ENCODE data around the gene RASIP1. TPM values are rescaled to one million over a fixed set of nuclear protein-coding genes. Genes with fewer than 3 reads are reported as not detected.
"Not testable (repeated sequence)": the region's sequence is repeated elsewhere in the genome, so short reads cannot be mapped to it uniquely, and the experiment has no call there.

The RASIP1 gene, protein sequence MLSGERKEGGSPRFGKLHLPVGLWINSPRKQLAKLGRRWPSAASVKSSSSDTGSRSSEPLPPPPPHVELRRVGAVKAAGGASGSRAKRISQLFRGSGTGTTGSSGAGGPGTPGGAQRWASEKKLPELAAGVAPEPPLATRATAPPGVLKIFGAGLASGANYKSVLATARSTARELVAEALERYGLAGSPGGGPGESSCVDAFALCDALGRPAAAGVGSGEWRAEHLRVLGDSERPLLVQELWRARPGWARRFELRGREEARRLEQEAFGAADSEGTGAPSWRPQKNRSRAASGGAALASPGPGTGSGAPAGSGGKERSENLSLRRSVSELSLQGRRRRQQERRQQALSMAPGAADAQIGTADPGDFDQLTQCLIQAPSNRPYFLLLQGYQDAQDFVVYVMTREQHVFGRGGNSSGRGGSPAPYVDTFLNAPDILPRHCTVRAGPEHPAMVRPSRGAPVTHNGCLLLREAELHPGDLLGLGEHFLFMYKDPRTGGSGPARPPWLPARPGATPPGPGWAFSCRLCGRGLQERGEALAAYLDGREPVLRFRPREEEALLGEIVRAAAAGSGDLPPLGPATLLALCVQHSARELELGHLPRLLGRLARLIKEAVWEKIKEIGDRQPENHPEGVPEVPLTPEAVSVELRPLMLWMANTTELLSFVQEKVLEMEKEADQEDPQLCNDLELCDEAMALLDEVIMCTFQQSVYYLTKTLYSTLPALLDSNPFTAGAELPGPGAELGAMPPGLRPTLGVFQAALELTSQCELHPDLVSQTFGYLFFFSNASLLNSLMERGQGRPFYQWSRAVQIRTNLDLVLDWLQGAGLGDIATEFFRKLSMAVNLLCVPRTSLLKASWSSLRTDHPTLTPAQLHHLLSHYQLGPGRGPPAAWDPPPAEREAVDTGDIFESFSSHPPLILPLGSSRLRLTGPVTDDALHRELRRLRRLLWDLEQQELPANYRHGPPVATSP
- under 1 TPM; 0.19 to 0.67 TPM for total RNA-seq

GRCh38 chr19:48740164-48740972 is at the start of gene RASIP1:
RASIP1 (minus strand) TSS chr19:48740610; CDS start chr19:48740282, 328 bp downstream.
- Mint-ChIP-seq H3K27me3 (no peaks in the 10 kb centered on the region), H3K4me1 (peaks cover 4% of the 10 kb centered on the region), H3K27ac (no peak within 1 kb of the TSS), H3K9me3 (no peaks in the 10 kb centered on the region), H3K4me3 (peak within 1 kb of the TSS; percentile 13), H3K36me3 (ENCODE audit: low read depth) (no peaks in the 10 kb centered on the region)
- ATAC-seq (replicated peaks) = no peak

DNA sequence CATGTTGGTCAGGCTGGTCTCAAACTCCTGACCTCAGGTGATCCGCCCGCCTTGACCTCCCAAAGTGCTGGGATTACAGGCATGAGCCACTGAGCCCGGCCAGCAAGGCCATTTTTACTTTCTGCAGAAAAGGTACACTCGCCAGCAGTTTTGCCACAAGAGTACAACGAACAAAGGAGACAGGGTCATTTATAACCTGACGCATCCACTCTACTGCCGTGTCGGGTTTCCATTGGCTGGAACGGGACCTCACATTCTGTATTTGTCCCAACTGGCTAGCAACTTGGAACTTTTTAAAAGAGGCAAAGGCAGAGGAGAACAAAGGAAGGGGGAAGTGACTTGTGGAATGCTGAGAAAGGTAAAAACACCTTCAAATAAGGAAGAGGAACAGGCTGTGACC is 46.9 kb upstream of the RASIP1 start:
- not testable (repeated sequence) for H3K4me1 Mint-ChIP-seq; ATAC-seq (replicated peaks); H3K36me3 Mint-ChIP-seq (ENCODE audit: low read depth); H3K9me3 Mint-ChIP-seq; H3K4me3 Mint-ChIP-seq; H3K27me3 Mint-ChIP-seq; H3K27ac Mint-ChIP-seq

DNA sequence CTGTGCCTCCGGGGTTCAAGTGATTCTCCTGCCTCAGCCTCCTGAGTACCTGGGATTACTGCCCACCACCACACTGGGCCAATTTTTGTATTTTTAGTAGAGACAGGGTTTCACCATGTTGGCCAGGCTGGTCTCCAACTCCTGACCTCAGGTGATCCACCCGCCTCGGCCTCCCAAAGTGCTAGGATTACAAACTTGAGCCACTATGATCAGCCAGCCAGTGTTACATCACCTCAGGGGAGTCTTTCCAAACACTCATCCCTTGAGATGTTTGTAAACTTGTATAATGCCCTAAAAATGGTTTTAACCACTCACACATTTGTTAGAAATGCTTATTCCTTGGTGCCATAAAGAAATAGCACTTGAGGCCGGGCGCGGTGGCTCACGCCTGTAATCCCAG is 46.0 kb upstream of the RASIP1 start:
- not testable (repeated sequence) for ATAC-seq (replicated peaks); H3K36me3 Mint-ChIP-seq (ENCODE audit: low read depth); H3K4me1 Mint-ChIP-seq; H3K4me3 Mint-ChIP-seq; H3K27me3 Mint-ChIP-seq; H3K27ac Mint-ChIP-seq; H3K9me3 Mint-ChIP-seq

DNA sequence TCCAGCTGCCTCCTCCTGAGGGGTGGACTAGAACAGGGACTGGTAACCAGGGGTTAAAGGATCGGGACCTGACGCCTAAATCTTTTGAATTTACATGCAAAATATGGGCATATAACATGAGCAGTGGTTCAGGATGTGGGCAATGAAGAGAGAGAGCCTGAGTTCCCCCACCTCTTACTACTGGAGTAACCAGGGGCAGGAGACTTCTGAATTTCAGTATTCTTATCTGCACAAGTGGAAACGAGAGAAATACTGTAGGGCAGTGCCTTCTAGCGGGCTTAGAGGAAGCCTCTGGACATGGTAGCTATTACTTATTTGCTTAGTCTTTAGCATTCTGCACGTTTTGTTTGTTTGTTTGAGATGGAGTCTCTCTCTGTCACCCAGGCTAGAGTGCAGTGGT is 44.1 kb upstream of the RASIP1 start:
- no peak for ATAC-seq (replicated peaks)
- Mint-ChIP-seq H3K9me3 (no peaks in the 10 kb centered on the region), H3K4me3 (no peak overlapping the region), H3K27ac (no peak overlapping the region), H3K4me1 (no peaks in the 10 kb centered on the region), H3K36me3 (ENCODE audit: low read depth) (no peaks in the 10 kb centered on the region), H3K27me3 (peaks cover 6% of the 10 kb centered on the region)

DNA sequence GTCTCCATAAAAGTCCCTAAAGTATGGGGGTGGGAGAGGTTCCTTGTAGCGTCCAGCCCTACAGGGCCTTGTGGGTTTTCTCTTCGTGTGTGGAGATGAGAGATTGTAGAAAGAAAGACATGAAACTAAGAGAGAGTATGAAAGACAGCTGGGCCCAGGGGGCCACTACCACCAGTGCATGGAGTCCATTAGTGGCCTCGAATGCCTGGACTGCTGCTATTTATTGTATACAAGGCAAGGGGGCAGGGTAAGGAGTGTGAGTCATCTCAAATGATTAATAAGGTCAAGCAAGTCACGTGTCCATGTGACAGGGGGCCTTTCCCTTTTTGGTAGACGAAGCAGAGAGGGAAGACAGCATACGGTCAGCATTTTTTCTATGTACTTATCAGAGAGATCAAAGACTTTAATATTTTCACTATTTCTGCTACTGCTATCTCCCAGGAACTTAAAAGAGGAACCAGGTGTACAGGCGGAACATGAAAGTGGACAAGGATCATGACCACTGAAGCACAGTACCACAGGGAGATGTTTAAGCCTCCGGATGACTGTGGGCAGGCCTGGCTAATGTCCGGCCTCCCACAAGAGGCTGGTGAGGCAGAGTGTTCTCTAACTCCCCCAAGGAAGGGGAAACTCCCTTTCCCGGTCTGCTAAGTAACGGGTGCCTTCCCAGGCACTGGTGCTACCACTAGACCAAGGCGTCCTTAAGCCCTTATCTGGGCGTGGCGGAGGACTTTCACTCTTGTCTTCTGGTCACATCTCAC is 40.4 kb upstream of the RASIP1 start:
- no peak for ATAC-seq (replicated peaks)
- Mint-ChIP-seq H3K4me3 (no peak overlapping the region), H3K9me3 (no peaks in the 10 kb centered on the region), H3K36me3 (ENCODE audit: low read depth) (no peaks in the 10 kb centered on the region), H3K27ac (no peak overlapping the region), H3K4me1 (no peaks in the 10 kb centered on the region), H3K27me3 (peaks cover 6% of the 10 kb centered on the region)

GRCh38 chr19:48779636-48780035 is 39.2 kb upstream of the RASIP1 start:
- Mint-ChIP-seq H3K27ac (no peak overlapping the region), H3K36me3 (ENCODE audit: low read depth) (no peaks in the 10 kb centered on the region), H3K4me3 (no peak overlapping the region), H3K27me3 (peaks cover 3% of the 10 kb centered on the region), H3K4me1 (no peaks in the 10 kb centered on the region), H3K9me3 (no peaks in the 10 kb centered on the region)
- ATAC-seq (replicated peaks) = no peak

GRCh38 chr19:48777720-48778119 is 37.3 kb upstream of the RASIP1 start:
- ATAC-seq (replicated peaks) = no peak
- Mint-ChIP-seq H3K9me3 (no peaks in the 10 kb centered on the region), H3K4me3 (no peak overlapping the region), H3K27ac (no peak overlapping the region), H3K27me3 (peaks cover 3% of the 10 kb centered on the region), H3K4me1 (no peaks in the 10 kb centered on the region), H3K36me3 (ENCODE audit: low read depth) (no peaks in the 10 kb centered on the region)

- Mint-ChIP-seq H3K27me3 (peaks cover 3% of the 10 kb centered on the region), H3K27ac (no peak overlapping the region)
Observed at GRCh38 chr19:48777139-48777538, 36.7 kb upstream of the RASIP1 start.

GRCh38 chr19:48772503-48772953 is 32.1 kb upstream of the RASIP1 start:
- Mint-ChIP-seq H3K9me3 (no peaks in the 10 kb centered on the region), H3K4me1 (no peaks in the 10 kb centered on the region), H3K4me3 (no peak overlapping the region), H3K27me3 (peaks cover 10% of the 10 kb centered on the region), H3K36me3 (ENCODE audit: low read depth) (no peaks in the 10 kb centered on the region), H3K27ac (no peak overlapping the region)
- no peak for ATAC-seq (replicated peaks)

More at GRCh38 chr19:48777139-48777538, 36.7 kb upstream of the RASIP1 start:
- no peak for ATAC-seq (replicated peaks)
- Mint-ChIP-seq H3K9me3 (no peaks in the 10 kb centered on the region), H3K36me3 (ENCODE audit: low read depth) (no peaks in the 10 kb centered on the region), H3K4me1 (no peaks in the 10 kb centered on the region), H3K4me3 (no peak overlapping the region)

DNA sequence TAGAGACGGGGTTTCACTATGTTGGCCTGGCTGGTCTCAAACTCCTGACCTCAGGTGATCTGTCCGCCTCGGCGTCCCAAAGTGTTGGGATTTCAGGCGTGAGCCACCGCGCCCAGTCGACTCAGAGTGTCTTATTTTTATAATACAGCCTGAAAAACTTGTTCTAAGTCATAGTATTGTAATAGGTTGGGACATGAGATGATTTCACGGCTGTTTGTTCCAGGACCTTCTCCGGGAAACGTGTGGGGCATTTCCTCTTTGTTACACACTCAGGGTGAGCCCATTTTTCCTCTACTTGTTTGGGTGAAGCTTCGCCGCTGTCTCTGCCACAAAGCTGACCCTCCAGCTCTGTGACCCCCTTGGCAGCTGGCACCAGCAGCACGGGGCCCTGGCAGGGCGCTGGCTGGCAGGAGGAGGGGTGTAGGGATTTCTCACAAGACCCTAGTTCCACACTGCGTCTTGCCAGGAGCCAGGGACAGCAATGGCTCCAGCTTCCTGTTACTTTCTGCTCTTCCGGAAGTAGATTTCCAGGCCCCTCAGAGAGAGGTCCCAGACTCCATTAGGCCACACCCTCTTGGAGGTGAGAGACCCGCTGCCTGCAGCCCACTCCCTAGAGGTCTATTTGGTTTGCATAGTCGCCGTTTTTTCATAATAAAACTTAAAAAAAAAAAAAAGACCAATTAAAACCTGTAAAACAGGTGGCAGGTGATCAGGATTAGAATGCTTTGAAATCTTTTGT is 30.5 kb upstream of the RASIP1 start:
- H3K36me3 Mint-ChIP-seq (ENCODE audit: low read depth) = no peaks in the 10 kb centered on the region
- H3K27ac Mint-ChIP-seq = no peak overlapping the region
- H3K4me3 Mint-ChIP-seq = no peak overlapping the region
- H3K9me3 Mint-ChIP-seq = no peaks in the 10 kb centered on the region
- ATAC-seq (replicated peaks) = no peak
- peaks cover 11% of the 10 kb centered on the region for H3K27me3 Mint-ChIP-seq
- H3K4me1 Mint-ChIP-seq = no peaks in the 10 kb centered on the region

GRCh38 chr19:48770266-48770665 is 29.9 kb upstream of the RASIP1 start:
- no peak overlapping the region for H3K27ac Mint-ChIP-seq
- H3K36me3 Mint-ChIP-seq (ENCODE audit: low read depth) = no peaks in the 10 kb centered on the region
- H3K4me1 Mint-ChIP-seq = no peaks in the 10 kb centered on the region
- peaks cover 14% of the 10 kb centered on the region for H3K27me3 Mint-ChIP-seq
- no peak overlapping the region for H3K4me3 Mint-ChIP-seq
- no peak for ATAC-seq (replicated peaks)
- no peaks in the 10 kb centered on the region for H3K9me3 Mint-ChIP-seq

DNA sequence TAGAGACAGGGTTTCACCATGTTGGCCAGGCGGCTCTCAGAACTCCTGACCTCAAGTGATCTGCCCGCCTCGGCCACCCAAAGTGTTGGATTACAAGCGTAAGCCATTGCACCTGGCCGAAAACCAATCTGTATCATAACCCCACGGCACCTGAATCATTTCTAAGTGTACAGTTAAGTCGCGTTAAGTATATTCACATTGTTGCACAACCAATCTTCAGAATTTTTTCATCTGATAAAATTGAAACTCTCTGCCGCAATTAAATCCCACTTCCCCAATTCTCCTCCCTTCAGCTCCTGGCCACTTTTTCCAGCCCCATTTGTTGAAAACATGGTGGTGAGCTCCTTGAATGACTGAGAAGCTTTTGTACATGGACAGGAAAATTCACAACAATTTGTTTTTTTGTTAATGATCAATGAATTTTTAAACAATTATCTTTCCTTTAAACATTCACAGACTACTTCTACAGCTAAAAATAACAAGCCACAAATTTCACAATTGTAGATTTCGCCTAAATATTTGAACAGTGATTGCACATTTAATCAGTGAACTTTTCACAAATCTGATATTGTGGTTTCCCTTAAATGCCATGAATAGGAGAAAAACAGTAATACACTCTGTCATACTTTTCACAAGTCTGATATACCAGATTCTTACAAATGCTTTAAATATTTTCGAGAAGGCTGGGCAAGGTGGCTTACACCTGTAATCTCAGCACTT is 28.7 kb upstream of the RASIP1 start:
- Mint-ChIP-seq H3K27ac (no peak overlapping the region), H3K27me3 (peaks cover 14% of the 10 kb centered on the region), H3K4me1 (no peaks in the 10 kb centered on the region), H3K36me3 (ENCODE audit: low read depth) (no peaks in the 10 kb centered on the region), H3K9me3 (no peaks in the 10 kb centered on the region), H3K4me3 (no peak overlapping the region)
- no peak for ATAC-seq (replicated peaks)
